NCI-H2196 (cell line): ENCODE data around the gene TSLP.

Source experiments
- DNase-seq: peaks from one replicate; lab custom pipeline; 2025; ENCODE audit not compliant: unreplicated experiment; lab: John Stamatoyannopoulos, UW

Gene TSLP

DNA sequence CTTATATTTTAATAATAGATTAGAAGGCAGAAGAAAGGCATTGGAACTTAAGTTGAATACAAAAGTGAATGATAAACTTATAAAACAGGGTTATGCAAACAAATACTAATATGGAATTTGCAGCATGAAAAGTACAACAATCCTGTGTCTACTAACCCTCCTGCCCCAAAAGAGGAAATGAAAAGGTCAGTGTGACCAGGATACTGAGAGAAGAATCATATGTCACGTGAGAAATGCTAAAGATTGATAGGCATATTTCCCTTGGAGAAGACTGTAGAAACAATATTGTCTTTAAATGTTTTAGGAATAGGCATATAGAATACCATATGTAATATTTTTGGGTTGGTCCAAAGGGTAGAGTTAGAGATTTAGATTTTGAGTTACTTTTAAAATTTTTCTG, 24.5 kb downstream of the TSLP start:
- no peak for DNase-seq

DNA sequence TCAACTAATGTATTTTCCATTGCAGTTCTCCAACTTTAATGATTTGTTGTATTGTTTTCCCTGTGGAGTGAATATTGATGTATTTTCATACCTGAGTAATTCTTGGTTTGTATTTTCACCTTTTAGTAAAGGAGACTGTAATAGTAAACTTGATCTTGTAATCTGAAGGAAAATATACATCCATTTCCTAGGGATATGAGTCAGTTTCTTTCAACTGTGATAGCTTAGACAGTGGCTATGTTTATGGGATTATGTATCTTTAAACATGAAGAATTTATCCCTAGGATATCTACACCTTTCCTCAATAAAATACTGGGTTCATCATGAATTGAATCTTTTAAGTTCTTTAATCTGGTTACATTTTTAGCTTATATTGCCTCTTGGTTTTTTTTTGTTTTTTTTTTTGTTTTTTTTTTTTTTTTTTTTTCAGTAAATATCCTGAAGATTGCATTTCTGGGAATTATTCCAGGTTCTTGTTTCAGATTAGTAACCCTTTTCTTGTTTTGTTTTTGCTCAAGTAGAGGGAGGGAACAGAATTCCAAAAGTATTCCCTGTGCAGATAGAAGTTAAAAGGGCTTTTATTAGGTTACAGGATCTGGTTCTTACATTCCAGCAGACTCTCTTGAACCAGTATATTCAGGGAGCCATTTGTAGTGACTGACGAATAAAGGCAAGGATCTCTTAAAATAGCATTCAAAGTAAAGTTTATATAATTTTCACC, 27.7 kb downstream of the TSLP start:
- no peak for DNase-seq

DNA sequence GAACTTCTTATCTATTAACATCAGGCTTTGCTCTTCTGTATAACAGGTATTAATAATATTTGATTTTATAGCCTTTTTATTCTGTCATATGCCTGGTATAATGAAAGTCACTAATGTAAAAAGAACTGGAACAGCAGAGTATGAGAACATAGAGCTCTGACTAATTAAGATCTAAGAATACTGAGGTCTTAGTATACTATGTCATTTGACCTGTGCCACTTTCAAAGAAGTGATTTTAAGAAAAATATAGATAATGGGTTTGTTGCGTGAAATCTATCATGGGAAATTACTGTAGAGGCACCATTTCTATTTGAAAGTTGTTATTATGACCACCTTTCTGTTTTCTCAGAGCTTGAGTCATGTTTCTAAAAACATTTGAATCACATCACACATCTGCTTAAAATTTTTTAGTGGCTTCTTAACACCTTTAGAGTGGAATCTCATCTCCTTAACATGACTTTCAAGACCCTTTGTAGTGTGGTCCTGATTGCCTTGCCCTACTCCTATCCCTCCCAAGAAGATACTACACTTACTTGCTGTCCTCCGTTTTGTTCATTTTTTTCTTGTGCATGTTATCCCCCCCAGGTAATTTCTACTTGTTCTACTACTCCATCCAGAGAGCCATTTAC, 34.9 kb downstream of the TSLP start:
- DNase-seq, result no peak

DNA sequence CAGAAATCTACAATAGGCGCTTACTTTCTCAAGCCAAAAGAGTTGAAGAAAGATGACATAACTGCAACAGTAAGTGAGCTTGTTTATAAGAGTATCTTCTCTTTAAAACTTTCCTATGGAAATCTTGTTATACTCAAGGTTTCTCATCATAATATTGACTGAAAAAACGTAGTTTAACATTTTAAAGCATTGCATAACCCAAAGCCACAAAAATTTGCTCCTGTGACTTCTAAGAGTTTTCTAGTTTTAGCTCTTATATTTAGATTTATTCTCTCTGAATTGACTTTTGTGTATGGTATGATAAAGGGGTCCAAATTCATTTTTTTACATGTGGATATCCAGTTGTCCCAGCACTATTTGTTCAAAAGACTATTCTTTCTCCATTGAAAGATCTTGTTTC, 35.9 kb downstream of the TSLP start:
- DNase-seq, result no peak

DNA sequence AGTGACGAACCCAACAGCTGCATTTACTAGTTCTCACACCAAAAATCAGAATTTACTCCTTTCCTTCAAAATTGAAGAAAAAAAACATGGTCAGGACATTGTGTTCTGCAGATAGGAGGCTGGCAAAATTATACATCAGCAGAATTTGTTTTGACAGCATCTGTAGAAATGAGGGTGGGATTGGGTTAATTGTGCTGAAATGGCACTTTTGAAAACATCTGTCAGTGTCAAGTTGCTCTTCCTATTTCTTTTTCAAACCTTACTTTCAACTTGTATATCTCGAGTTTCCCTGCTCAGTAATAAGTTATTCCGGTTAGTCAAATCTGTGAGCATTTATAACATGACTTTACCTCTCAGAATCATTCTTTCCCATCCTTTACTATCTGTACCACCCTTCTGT, 40.4 kb downstream of the TSLP start:
- no peak for DNase-seq

DNA sequence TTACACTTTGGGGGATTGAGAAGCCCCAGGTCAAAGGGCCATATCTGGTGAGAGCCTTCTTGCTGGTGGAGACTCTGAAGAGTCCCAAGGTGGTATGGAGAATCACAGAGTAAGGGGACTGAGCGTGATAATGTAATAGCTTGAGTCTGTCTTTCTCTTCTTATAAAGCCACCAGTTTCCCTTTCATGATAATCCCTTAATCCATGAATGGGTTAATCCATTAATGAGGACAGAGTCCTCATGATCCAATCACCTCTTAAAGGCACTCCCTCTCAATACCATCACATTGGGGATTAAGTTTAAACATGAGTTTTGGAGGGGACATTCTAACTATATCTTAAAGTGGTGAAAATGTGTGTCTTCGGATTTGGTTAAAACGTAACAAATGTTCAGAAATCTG, 42.2 kb downstream of the TSLP start:
- DNase-seq, result no peak

DNA sequence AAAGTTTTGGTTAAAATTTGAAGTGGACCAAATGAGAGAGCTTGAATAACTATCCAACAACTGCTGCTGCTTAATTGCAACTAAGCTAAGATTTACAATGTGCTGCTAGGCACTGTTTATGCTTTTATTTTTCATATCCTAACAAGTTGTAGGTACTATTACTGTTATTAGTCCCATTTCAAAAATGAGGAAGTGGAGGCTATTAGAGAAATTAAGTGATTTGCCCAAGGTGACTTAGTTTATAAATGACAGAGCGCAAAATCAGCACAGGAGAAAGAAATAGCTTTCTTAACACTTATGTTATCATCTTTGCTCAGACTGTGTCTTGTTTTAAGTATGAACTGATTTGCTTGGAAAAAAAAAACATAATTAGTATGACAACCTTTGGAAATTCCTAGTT, 43.7 kb downstream of the TSLP start:
- DNase-seq, result no peak

DNA sequence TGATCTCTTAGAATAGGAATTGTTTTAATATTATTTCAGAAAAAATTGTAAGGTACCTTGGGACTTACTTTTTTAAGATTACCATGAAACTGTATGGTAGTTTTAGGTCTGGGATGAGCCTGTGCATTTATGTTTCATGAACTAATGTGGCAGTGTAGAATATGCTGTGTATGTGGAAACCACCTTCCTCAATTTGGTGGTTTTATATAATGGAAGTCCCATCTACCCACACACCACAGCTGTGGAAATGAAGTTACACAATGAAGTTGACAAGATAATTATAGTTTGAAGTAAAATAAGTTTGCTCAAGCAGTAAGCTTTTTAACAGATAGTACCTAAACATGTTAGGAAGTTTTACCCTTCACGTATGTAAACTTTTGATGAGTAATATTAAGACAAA, 45.0 kb downstream of the TSLP start:
- no peak for DNase-seq

DNA sequence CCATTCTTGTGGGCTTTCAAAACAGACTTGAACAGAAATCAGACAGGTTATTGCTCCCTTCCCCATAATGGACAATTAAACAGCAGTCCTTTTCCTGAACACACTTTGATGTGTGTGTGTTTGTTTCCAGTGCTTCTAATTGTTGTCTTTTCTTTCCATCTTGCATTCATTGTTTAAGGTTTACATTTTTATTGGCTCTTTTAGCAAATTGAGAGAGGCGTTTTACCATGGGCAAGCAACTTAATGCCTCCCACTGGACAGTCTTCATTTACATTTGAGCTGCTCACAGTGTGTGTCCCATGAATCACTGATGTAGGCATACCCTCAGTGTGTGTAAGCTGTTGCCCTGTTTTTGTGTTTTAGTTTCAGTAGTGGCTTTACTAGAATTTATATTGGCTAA, 45.6 kb downstream of the TSLP start:
- DNase-seq, result no peak

DNA sequence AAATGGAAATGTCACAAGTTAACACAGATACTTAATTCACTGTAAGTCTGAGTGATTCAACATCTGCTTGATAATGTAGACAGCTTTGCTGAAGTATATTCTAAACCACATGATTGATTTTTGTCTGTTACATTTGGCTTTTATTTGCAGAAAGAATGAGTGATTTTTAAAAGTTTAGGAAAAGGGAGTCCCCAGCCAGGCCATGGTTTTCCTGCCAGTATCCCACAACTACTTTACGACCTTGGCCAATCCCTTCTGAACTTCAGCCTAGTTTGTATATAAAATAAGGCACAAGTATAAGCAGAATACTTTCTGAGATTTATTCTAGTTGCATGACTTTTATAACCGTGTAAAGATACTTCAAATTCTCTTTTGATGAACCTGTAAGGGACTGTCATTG, 47.7 kb downstream of the TSLP start:
- DNase-seq, result no peak

DNA sequence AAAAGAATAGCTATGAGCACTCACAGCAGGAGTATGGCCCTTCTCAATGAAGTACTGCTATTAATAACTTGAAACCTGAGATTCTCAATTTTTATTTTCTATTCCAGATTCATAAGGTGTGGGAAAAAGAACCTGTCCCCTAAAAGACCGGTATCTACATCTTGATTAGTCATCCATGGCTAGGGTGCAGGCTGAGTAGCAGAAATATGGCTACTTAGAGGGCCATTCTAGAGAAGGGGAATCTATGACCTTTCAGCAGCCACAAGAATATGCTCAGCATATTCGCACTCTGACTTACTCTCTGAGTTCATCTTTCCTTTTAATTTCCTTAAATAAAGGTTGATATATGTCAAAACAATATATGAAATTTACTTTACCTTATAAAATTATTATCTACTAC, 48.3 kb downstream of the TSLP start:
- no peak for DNase-seq

DNA sequence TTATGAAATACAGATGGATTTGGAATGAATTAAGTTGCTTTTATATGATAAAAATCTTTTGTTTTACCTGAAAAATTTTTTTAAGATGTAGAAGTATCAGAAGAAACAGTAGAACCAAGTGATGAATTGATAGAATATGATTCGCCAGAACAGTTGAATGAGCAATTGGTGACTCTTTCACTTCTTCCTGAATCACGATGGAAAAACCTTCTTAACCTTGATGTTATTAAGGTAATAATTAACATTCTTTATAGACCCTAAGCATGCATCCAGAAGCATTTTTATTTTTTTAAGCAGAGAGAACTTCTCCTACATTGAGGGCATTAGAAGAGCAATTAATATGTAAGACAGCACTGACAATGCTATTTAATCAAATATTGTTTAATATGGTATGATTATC, 49.4 kb downstream of the TSLP start:
- DNase-seq, result no peak

DNA sequence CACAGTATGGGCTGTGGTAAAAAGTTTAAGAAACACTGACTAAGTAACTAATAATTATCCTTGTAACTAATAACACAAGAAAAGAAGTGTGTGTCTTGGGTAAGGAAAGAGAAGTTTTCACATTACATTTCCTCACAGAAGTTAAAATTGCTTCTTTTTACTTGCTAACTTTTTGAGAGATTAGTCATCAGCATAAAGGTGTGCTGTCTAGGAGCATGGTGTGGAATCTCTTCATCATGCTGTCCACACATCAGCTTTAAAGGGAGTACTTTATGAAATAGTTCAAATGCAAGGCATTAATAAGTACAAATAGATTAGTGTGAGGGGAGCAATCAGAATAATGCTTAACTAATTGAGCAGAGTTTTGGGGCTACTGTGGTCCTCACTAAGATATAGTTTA, 50.4 kb downstream of the TSLP start:
- no peak for DNase-seq

DNA sequence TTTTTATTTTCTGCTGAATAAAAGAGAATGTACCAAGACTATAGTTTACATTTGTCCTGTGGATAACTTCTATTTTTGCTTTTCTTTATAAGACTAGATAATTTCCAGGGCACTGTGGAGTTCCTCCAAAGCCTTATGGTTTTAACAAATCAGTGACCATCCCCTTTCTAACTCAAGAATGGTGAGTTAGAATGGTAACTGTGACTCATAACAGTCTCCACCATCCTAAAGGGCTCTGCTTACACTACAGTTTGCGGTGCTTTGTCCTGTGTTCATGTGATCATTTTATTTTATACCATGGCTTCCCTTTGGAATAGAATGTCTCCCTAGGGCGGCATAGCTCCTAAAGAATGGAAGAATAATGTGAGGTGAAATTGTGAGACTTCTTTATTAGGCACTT, 50.9 kb downstream of the TSLP start:
- no peak for DNase-seq

DNA sequence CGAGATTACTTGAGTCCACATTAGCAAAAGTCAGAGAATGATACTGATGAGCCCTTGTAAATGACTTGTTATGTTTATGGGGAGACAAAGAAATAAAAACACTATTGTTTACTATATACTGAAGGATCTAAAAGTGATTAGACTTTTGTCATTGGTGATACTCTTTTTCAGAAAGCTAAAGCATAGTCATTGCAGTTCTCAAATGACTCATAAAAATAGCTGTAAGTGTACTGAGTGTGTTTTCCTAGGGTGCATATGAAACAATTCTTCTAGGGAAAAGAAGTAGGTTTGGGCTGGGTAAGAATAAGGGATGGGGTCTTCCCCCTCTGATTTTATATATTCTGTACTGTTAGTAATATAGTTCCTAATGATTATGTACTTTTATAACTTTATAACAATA, 53.3 kb downstream of the TSLP start:
- DNase-seq, result no peak

DNA sequence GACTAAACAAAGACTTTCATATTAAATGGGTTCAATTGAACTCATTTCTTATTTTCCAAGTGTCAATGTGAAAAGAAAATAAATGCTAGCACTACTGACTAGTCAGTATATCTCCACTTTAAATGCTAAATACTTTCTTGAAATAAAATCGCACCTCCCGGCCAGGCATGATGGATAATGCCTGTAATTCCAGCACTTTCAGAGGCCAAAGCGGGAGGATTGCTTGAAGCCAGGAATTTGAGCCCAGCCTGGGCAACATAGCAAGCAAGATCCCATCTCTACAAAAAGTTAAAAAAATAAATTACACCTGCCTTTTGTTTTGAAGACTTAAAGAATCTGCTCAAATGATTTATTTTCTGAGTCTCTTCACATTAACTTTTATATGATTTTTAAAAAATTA, 55.4 kb downstream of the TSLP start:
- no peak for DNase-seq
